ENCODE measurements around the gene BAIAP2. TPM values are rescaled to one million over a fixed set of nuclear protein-coding genes. Genes with fewer than 3 reads are reported as not detected.

BAIAP2 gene
- total RNA-seq, 1 donor from 2014 or later, result 37.6 TPM

DNA sequence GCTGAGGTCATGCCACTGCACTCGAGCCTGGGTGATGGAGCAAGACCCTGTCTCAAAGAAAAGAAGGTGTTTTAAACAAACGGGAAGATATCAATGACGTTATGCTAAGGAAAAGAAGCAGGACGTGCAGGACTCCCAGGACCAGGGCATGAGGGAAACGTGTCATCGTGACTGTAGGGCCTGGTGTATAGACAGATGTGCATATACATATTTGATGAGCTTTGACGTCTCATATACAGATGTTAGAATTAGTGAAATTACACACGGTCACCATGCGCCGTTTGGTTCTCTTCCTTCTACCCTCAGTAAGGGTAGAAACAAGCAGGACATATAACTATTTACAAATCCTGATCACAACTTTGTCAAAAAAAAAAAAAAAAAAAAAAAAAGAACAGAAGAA, 112.8 kb downstream of the BAIAP2 start:
- Mint-ChIP-seq H3K27me3 (no peaks in the 10 kb centered on the region), H3K27ac (no peak overlapping the region), H3K36me3 (ENCODE audit: insufficient read depth) (no peaks in the 10 kb centered on the region), H3K9me3 (ENCODE audit: low read depth) (no peaks in the 10 kb centered on the region), H3K4me3 (ENCODE audit: low read depth) (no peak overlapping the region), H3K4me1 (ENCODE audit: low read depth) (no peaks in the 10 kb centered on the region)
- TF ChIP-seq, protein P1, sequence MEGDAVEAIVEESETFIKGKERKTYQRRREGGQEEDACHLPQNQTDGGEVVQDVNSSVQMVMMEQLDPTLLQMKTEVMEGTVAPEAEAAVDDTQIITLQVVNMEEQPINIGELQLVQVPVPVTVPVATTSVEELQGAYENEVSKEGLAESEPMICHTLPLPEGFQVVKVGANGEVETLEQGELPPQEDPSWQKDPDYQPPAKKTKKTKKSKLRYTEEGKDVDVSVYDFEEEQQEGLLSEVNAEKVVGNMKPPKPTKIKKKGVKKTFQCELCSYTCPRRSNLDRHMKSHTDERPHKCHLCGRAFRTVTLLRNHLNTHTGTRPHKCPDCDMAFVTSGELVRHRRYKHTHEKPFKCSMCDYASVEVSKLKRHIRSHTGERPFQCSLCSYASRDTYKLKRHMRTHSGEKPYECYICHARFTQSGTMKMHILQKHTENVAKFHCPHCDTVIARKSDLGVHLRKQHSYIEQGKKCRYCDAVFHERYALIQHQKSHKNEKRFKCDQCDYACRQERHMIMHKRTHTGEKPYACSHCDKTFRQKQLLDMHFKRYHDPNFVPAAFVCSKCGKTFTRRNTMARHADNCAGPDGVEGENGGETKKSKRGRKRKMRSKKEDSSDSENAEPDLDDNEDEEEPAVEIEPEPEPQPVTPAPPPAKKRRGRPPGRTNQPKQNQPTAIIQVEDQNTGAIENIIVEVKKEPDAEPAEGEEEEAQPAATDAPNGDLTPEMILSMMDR (IDR thresholded peaks at IDR 0.05; ENCODE audit: unreplicated experiment), result no peak
- DNase-seq (ENCODE audit: low spot score, unreplicated experiment), result no peak

GRCh38 chr17:81148571-81148970, 113.6 kb downstream of the BAIAP2 start:
- H3K27ac Mint-ChIP-seq, result no peak overlapping the region
- H3K4me1 Mint-ChIP-seq (ENCODE audit: low read depth), result no peaks in the 10 kb centered on the region
- H3K9me3 Mint-ChIP-seq (ENCODE audit: low read depth), result no peaks in the 10 kb centered on the region
- no peak overlapping the region for H3K4me3 Mint-ChIP-seq (ENCODE audit: low read depth)
- H3K27me3 Mint-ChIP-seq, result no peaks in the 10 kb centered on the region
- no peak for DNase-seq (ENCODE audit: low spot score, unreplicated experiment)
- TF ChIP-seq, protein P1 (IDR thresholded peaks at IDR 0.05; ENCODE audit: unreplicated experiment), result no peak
- H3K36me3 Mint-ChIP-seq (ENCODE audit: insufficient read depth), result no peaks in the 10 kb centered on the region

DNA sequence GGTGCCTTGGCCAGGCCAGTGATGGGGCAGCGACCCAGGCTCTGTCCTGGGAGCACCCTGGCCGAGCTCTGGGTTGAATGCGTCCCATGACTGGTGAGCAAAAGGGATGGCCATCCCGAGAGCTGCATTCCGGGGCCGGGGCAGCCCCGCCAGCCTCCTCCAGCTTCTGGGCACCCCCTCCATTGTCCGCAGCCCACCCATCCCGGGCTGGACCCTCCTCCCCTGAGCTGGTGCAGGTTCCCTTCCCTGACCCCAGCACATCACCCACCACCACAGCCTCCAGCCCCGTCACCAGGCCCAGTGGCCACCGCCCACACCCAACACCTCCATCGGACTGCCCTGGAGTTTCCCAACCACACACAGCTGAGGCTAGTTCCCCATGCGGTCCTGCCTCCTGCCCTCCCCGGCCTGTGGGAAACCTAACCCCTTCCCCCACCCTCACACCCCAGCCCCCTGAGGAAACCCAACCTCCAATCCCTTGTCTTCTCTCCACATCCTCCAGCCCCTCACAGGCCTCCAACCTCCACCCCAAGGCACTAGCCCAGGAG, 114.1 kb downstream of the BAIAP2 start:
- DNase-seq (ENCODE audit: low spot score, unreplicated experiment), result no peak
- no peak overlapping the region for H3K27ac Mint-ChIP-seq
- H3K9me3 Mint-ChIP-seq (ENCODE audit: low read depth), result no peaks in the 10 kb centered on the region
- H3K4me3 Mint-ChIP-seq (ENCODE audit: low read depth), result no peak overlapping the region
- TF ChIP-seq, protein P1 (IDR thresholded peaks at IDR 0.05; ENCODE audit: unreplicated experiment), result no peak
- H3K36me3 Mint-ChIP-seq (ENCODE audit: insufficient read depth), result no peaks in the 10 kb centered on the region
- H3K4me1 Mint-ChIP-seq (ENCODE audit: low read depth), result no peaks in the 10 kb centered on the region
- H3K27me3 Mint-ChIP-seq, result no peaks in the 10 kb centered on the region

- Mint-ChIP-seq H3K4me1 (ENCODE audit: low read depth) (no peaks in the 10 kb centered on the region), H3K27me3 (no peaks in the 10 kb centered on the region), H3K36me3 (ENCODE audit: insufficient read depth) (no peaks in the 10 kb centered on the region), H3K27ac (no peak overlapping the region), H3K9me3 (ENCODE audit: low read depth) (no peaks in the 10 kb centered on the region), H3K4me3 (ENCODE audit: low read depth) (no peak overlapping the region)
- no peak for DNase-seq (ENCODE audit: low spot score, unreplicated experiment)
- TF ChIP-seq, protein P1 (IDR thresholded peaks at IDR 0.05; ENCODE audit: unreplicated experiment), result no peak
Observed at GRCh38 chr17:81150377-81151077, 115.6 kb downstream of the BAIAP2 start.

- H3K27me3 Mint-ChIP-seq, result no peaks in the 10 kb centered on the region
- H3K36me3 Mint-ChIP-seq (ENCODE audit: insufficient read depth), result no peaks in the 10 kb centered on the region
- H3K4me1 Mint-ChIP-seq (ENCODE audit: low read depth), result no peaks in the 10 kb centered on the region
- TF ChIP-seq, protein P1 (IDR thresholded peaks at IDR 0.05; ENCODE audit: unreplicated experiment), result no peak
- DNase-seq (ENCODE audit: low spot score, unreplicated experiment), result no peak
- no peak overlapping the region for H3K4me3 Mint-ChIP-seq (ENCODE audit: low read depth)
- no peak overlapping the region for H3K27ac Mint-ChIP-seq
- H3K9me3 Mint-ChIP-seq (ENCODE audit: low read depth), result no peaks in the 10 kb centered on the region
Observed at GRCh38 chr17:81151278-81151677, 116.3 kb downstream of the BAIAP2 start.

All from progenitor cell of endocrine pancreas (in vitro differentiated cells).